Upper lobe of right lung (tissue), 1 donor: Measurements from ENCODE around the gene HOXC9. TPM values are rescaled to one million over a fixed set of nuclear protein-coding genes. Genes with fewer than 3 reads are reported as not detected.

Experiments used
- ATAC-seq: fragments of 200-7000 bp; cut with Tn5 transposase; one replicate; pipeline ENCODE4 v1.9.1; 2020; ENCODE audit warnings: mild to moderate bottlenecking, moderate library complexity
- DNase-seq: peaks from one replicate; pipeline ENCODE4 v3.0.0-alpha.2; 2020
- H3K27ac ChIP-seq: fragments of 200-600 bp; one replicate; pipeline ENCODE4 v1.8.0; 2022
- H3K27me3 ChIP-seq: fragments of 200-600 bp; one replicate; pipeline ENCODE4 v1.8.0; 2022; ENCODE audit warnings: mild to moderate bottlenecking
- H3K36me3 ChIP-seq: fragments of 200-600 bp; one replicate; pipeline ENCODE4 v1.8.0; 2022
- H3K4me1 ChIP-seq: fragments of 200-600 bp; one replicate; pipeline ENCODE4 v1.8.0; 2022
- H3K4me3 ChIP-seq: fragments of 200-600 bp; one replicate; pipeline ENCODE4 v1.8.0; 2022; ENCODE audit warnings: mild to moderate bottlenecking
- H3K9me3 ChIP-seq: fragments of 200-600 bp; one replicate; pipeline ENCODE4 v1.8.0; 2022
- intact Hi-C: fragments of 100-400 bp; cut with DNase I; formaldehyde crosslinking; loops from one replicate; pipeline ENCODE4 v1.11.0; 2022
- total RNA-seq: library from RNA; stranded (reverse); fragmentation: NEBNext Ultra II Directional; extraction: Animal tissue kit (Norgen Biotek cat#: 25700); gene quantifications from one replicate; pipeline ENCODE4 v1.2.1, GENCODE V29; 2021
- TF ChIP-seq, protein P1 (sequence below): fragments of 200-600 bp; IDR thresholded peaks from one replicate; pipeline ENCODE4 v1.8.0; 2022; ENCODE audit warnings: antibody characterized with exemption
- donor health status: DM: no; HTN: yes; CAD: no; lungs with severe emphysema.

Gene HOXC9
- total RNA-seq, 1 donor from 2014 or later, result 0.61 TPM

DNA sequence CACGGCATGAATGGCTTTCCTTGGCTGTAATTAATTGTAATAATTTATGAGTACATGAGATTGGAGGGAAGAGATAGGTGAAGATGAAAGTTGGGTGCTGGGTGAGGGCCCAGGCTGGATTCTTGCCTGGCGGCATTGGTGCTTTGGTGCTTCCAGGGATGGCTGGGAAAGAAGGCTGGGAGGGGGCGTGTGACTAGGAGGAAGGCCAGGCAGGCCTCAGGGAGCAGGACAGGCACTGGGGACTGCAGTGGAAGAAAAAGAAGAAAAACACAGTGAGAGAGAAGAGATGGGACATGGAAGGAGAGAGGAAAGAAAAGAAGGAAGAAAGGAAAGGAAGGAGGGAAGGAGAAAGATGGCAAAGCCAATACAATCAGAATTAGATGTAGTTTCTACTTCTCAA is 3.7 kb downstream of the HOXC9 start:
- Histone ChIP-seq H3K4me1 (peaks cover 13% of the 10 kb centered on the region), H3K9me3 (no peaks in the 10 kb centered on the region), H3K36me3 (no peaks in the 10 kb centered on the region), H3K27ac (no peak overlapping the region), H3K4me3 (no peak overlapping the region), H3K27me3 (peaks cover 95% of the 10 kb centered on the region)
- DNase-seq, result no peak
- intact Hi-C loops, result no loop called here
- no peak for ATAC-seq
- TF ChIP-seq, protein P1, sequence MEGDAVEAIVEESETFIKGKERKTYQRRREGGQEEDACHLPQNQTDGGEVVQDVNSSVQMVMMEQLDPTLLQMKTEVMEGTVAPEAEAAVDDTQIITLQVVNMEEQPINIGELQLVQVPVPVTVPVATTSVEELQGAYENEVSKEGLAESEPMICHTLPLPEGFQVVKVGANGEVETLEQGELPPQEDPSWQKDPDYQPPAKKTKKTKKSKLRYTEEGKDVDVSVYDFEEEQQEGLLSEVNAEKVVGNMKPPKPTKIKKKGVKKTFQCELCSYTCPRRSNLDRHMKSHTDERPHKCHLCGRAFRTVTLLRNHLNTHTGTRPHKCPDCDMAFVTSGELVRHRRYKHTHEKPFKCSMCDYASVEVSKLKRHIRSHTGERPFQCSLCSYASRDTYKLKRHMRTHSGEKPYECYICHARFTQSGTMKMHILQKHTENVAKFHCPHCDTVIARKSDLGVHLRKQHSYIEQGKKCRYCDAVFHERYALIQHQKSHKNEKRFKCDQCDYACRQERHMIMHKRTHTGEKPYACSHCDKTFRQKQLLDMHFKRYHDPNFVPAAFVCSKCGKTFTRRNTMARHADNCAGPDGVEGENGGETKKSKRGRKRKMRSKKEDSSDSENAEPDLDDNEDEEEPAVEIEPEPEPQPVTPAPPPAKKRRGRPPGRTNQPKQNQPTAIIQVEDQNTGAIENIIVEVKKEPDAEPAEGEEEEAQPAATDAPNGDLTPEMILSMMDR, result no peak

DNA sequence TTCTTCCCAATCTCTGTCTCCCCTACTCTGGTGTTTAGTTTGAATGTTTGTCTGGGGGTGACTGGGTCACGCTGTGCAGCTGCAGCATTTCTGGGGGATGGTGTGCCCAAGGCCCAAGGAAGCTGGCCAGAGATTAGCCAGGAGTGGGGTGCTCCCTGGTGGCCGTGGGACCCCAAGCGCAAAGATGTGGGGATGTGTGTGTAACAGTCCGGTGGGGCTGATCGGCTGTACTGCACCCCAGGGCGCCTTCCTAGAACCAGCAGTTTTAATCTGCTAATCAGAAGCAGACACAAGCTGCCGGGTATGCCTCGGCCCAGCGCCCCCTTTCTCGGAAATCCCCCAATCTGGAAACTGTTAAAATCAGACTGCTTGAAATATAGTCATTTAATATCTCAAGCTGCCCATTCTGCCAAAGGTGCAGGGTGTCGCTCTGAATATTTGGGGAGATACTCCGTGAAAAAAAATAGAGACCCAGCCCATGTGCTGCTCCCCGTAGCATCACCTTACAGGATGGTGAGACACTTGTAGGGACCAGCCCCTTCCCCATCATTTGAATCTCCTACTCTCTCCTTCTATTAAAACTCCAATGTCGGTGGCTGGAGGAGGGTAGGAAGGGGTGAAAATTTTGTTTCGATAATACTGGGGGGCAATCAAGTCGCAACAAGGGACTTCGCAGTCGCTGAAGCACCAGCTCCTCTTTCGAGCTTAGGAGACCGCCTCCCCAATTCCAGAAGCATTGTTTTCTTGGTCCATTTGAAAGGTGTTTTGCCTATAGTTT is 4.3 kb downstream of the HOXC9 start:
- peaks cover 91% of the 10 kb centered on the region for H3K27me3 ChIP-seq
- H3K9me3 ChIP-seq, result no peaks in the 10 kb centered on the region
- ATAC-seq (no peak), DNase-seq (no peak)
- peaks cover 15% of the 10 kb centered on the region for H3K4me1 ChIP-seq
- TF ChIP-seq, protein P1, result no peak
- no peak overlapping the region for H3K27ac ChIP-seq
- no peak overlapping the region for H3K4me3 ChIP-seq
- intact Hi-C loops, result no loop called here
- no peaks in the 10 kb centered on the region for H3K36me3 ChIP-seq

DNA sequence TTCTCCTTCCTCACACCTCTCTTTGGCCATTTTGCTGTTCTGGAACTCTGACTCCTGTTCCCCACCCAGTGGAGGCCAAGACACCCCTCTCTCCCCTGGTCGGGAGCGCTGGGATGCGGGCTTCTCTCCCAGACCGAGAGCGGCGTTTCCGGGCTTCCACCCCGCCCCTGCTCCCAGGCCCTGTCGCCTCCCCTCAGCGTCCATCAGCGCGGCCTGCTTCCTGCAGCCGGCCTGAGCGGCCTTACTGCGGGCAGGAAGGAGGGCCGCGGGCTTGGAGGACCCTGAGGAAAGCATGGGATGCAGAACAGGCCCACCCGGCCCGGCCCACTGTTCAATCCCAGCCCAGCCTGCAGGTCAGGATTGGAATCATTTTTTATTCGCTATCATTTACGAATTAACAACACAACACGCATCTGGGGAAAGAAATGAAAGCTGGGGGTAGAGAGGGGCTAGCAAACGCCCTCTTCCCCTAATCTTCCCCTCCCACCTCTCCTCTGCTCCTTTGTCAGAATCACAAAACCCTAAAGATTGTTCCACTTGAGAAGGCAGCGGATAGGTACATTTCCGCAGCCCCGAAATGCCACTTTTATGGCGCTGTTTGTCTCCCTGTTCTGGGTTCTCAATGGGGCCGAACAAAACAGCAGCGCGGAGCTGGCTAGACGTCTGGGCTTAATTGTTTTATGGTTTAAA is 5.0 kb downstream of the HOXC9 start:
- H3K27ac ChIP-seq, result no peak overlapping the region
- no peaks in the 10 kb centered on the region for H3K9me3 ChIP-seq
- ATAC-seq (no peak), DNase-seq (no peak)
- H3K4me3 ChIP-seq, result peak overlapping the region; percentile 40
- intact Hi-C loops, result loop anchor here (5.0 kb wide), 1 partner anchor 192 kb away; no protein-coding TSS in a partner anchor
- peaks cover 91% of the 10 kb centered on the region for H3K27me3 ChIP-seq
- peaks cover 18% of the 10 kb centered on the region for H3K4me1 ChIP-seq
- no peaks in the 10 kb centered on the region for H3K36me3 ChIP-seq
- TF ChIP-seq, protein P1, result no peak

DNA sequence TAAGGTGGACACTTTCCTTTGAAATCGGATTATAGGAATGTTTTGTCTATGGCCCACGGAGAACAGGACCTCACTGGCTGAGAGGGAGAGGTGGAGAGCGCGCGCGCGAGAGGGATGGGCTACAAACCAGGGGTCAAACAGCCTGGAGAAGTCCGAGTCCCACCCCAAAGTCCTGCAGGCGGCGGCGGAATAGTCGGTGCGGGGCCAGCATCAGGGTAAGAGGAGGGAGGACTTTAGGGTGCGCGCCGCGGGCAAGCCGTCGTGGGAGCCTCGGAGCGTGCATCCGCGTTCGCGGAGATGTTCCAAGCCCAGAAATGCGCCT is 5.5 kb downstream of the HOXC9 start:
- H3K27me3 ChIP-seq, result peaks cover 91% of the 10 kb centered on the region
- DNase-seq, result no peak

DNA sequence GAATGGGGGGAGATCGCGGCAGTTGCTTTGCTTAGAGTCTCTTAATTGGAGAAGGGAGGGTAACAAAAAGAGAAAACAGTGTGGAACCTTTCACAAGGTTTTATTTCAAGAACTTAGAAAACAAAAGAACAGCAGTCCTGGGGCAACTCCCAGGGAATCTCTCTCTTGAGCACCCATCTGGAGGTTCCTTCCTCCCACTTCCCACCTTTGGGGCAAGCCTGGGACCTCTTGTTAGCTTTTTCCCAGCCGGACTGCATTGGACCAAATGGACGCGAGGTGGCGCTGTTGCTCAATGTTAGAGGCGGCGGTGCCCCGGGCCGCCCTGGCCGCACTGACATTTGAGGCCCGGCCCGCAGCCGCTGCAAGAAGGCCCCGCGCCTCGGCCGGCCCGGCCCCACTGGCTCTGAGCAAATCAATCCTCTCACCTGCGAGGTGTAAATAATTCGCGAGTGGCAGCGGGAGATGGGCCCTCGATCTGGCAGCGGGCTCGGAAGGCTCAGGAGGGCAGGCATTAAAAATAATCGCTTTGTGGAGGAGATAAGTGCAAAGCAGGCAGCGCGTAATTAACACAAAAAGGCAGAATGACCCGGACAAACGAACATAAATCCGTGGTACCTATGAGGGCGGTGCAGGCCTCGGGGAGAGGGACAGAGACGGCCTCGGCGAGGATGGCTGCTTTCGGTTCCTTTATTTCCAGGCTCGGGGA is 6.0 kb downstream of the HOXC9 start:
- Histone ChIP-seq H3K27ac (no peak overlapping the region), H3K4me1 (peaks cover 13% of the 10 kb centered on the region), H3K9me3 (no peaks in the 10 kb centered on the region), H3K36me3 (no peaks in the 10 kb centered on the region), H3K4me3 (peak overlapping the region; percentile 40), H3K27me3 (peaks cover 91% of the 10 kb centered on the region)
- TF ChIP-seq, protein P1, result peak; percentile 92
- ATAC-seq (peak; percentile 94), DNase-seq (peak; percentile 93)
- intact Hi-C loops, result loop anchor here (5.0 kb wide), 1 partner anchor 191 kb away; no protein-coding TSS in a partner anchor

More for the DNA sequence above, 5.5 kb downstream of the HOXC9 start:
- Histone ChIP-seq H3K36me3 (no peaks in the 10 kb centered on the region), H3K4me1 (peaks cover 13% of the 10 kb centered on the region), H3K9me3 (no peaks in the 10 kb centered on the region), H3K27ac (no peak overlapping the region), H3K4me3 (peak overlapping the region; percentile 40)
- TF ChIP-seq, protein P1, result no peak
- intact Hi-C loops, result loop anchor here (5.0 kb wide), 1 partner anchor 192 kb away; no protein-coding TSS in a partner anchor
- ATAC-seq, result no peak
